ENCODE measurements around the gene CRB3. TPM values are rescaled to one million over a fixed set of nuclear protein-coding genes. Genes with fewer than 3 reads are reported as not detected.

The CRB3 gene
- total and polyA plus RNA-seq, 2 of the 13 experiments (the other 11 are each of a cell fraction or from before 2014, with no cell fraction given), result 10.6 to 25.6 TPM

DNA sequence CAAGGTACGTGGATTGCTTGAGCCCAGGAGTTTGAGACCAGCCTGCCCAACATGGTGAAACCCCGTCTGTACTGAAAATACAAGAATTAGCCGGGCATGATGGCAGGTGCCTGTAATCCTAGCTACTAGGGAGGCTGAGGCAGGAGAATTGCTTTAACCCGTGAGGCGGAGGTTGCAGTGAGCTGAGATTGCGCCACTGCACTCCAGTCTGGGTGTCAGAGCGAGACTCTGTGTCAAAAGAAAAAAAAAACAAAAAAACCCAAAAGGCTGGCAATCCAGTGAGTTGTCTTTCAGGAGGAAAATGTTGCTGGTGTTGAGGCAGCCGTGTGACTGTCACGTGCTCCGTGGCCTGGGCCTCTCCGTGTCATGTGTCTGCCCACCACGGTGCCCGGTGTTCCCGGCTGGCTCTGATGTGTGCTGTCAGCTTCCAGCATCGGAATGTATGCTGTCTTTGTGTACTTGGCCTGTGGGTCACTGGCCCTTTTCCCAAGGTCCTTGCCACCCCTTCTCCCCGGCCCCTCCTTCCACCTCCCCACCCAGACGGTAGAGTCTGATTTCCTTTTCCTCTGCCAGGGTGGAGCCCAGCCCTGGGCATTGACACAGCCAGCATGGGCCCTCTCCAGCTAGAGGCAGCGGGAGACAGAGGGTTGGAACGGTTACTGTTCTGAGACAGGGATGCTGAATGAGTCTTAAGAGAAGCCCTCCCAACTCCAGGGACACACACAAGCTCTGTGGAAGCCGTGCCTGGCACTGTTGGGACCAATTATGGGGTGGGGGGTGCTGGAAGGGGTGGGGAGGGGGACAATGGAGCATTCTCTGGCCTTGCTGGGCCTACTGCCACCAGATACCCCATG lies 45.3 kb downstream of the CRB3 start (continued):
- TF ChIP-seq FOXA1 (IDR thresholded peaks at IDR 0.05), result no peak
- TF ChIP-seq FOXA1 (CRISPR knock-in tag; IDR thresholded peaks at IDR 0.05), result peak; percentile 72
- peak; percentile 49; the same call in 1 of the 3 replicates for TF ChIP-seq MXI1 (IDR thresholded peaks at IDR 0.05; ENCODE audit: borderline replicate concordance, low read depth, low read length)
- TF ChIP-seq ESRRA (CRISPR knock-in tag; IDR thresholded peaks at IDR 0.05; ENCODE audit: low read depth), result 0 out of 2 replicates have a peak, but pooled peaks have one; percentile 52
- 0 out of 2 replicates have a peak, but pooled peaks have one; percentile 21 for TF ChIP-seq ZNF292 (CRISPR knock-in tag; IDR thresholded peaks at IDR 0.05; ENCODE audit: borderline replicate concordance, low read depth)
- TF ChIP-seq ZFX (CRISPR knock-in tag; IDR thresholded peaks at IDR 0.05; ENCODE audit: low read depth), result peak; percentile 41; the same call in 1 of the 2 replicates
- TF ChIP-seq ERF (CRISPR knock-in tag; IDR thresholded peaks at IDR 0.05), result peak; percentile 57; the same call in 1 of the 2 replicates
- TF ChIP-seq ZBTB39 (CRISPR knock-in tag; IDR thresholded peaks at IDR 0.05), result no peak
- TF ChIP-seq TBP (CRISPR knock-in tag; IDR thresholded peaks at IDR 0.05), result no peak
- TF ChIP-seq FOXO1 (CRISPR knock-in tag; IDR thresholded peaks at IDR 0.05), result peak; percentile 64
- peak; percentile 63 for TF ChIP-seq GABPB1 (CRISPR knock-in tag; IDR thresholded peaks at IDR 0.05)
- no peak for TF ChIP-seq ZBTB37 (CRISPR knock-in tag; IDR thresholded peaks at IDR 0.05)
- TF ChIP-seq FOXA3 (CRISPR knock-in tag; IDR thresholded peaks at IDR 0.05), result peak; percentile 88
- no peak for TF ChIP-seq ZNF777 (CRISPR knock-in tag; IDR thresholded peaks at IDR 0.05)
- TF ChIP-seq TEAD3 (CRISPR knock-in tag; optimal IDR thresholded peaks at IDR 0.05; ENCODE audit: borderline replicate concordance), result peak; percentile 91
- TF ChIP-seq ZNF501 (CRISPR knock-in tag; IDR thresholded peaks at IDR 0.05), result 0 out of 2 replicates have a peak, but pooled peaks have one; percentile 38
- peak; percentile 47; the same call in 1 of the 2 replicates for TF ChIP-seq UBTF (CRISPR knock-in tag; IDR thresholded peaks at IDR 0.05)
- TF ChIP-seq, protein P1, sequence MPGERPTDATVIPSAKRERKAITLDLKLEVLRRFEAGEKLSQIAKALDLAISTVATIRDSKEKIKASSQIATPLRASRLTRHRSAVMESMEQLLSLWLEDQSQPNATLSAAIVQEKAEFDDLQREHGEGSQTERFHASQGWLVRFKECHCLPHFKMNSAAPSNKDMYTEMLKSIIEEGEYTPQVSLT (CRISPR knock-in tag; IDR thresholded peaks at IDR 0.05; ENCODE audit: borderline replicate concordance, low read depth), result no peak
- TF ChIP-seq FOXP1 (IDR thresholded peaks at IDR 0.05), result no peak
- peak; percentile 70 for TF ChIP-seq FOXP1 (CRISPR knock-in tag; IDR thresholded peaks at IDR 0.05)
- TF ChIP-seq TCF7 (IDR thresholded peaks at IDR 0.05; ENCODE audit: low read depth), result 0 out of 2 replicates have a peak, but pooled peaks have one; percentile 11
- peak; percentile 89 for TF ChIP-seq RXRB (CRISPR knock-in tag; IDR thresholded peaks at IDR 0.05; ENCODE audit: borderline replicate concordance)
- TF ChIP-seq SOX5 (CRISPR knock-in tag; IDR thresholded peaks at IDR 0.05; ENCODE audit: borderline replicate concordance), result peak; percentile 79; the same call in 1 of the 2 replicates
- peak; percentile 72 for TF ChIP-seq KAT8 (CRISPR knock-in tag; IDR thresholded peaks at IDR 0.05)
- TF ChIP-seq SCMH1 (CRISPR knock-in tag; IDR thresholded peaks at IDR 0.05; ENCODE audit: borderline replicate concordance), result no peak
- TF ChIP-seq YY1 (IDR thresholded peaks at IDR 0.05; ENCODE audit: insufficient read depth, insufficient replicate concordance, low read depth, low read length), result no peak

Data from HepG2 (cell line).